Cardiac muscle cell (in vitro differentiated cells and primary cell): ENCODE results near the gene KRT83. TPM values are rescaled to one million over a fixed set of nuclear protein-coding genes. Genes with fewer than 3 reads are reported as not detected.

ENCODE experiments used
- DNase-seq, 2 donors: peaks; one replicate each; pipeline versions ENCODE4 v3.0.0 to v3.0.0-alpha.2; 2010 to 2017; ENCODE audit warnings: low read depth in 1 of 2, low spot score in 1 of 2
- H3K27ac ChIP-seq: fragments of 200-600 bp; sonication (generic); 2 replicates; pipeline ENCODE4 v1.5.1; 2016
- H3K27me3 ChIP-seq: fragments of 200-600 bp; sonication (generic); 2 replicates; pipeline ENCODE4 v1.6.0; 2016; ENCODE audit warnings: control low read depth
- H3K36me3 ChIP-seq: fragments of 200-600 bp; sonication (generic); 2 replicates; pipeline ENCODE4 v1.5.1; 2016; ENCODE audit warnings: control low read depth
- H3K4me1 ChIP-seq: fragments of 200-600 bp; sonication (generic); 2 replicates; pipeline ENCODE4 v1.8.1; 2017; ENCODE audit warnings: low read depth, mild to moderate bottlenecking, mixed run types
- H3K4me3 ChIP-seq: fragments of 200-600 bp; sonication (generic); 2 replicates; pipeline ENCODE4 v1.5.1; 2016; ENCODE audit warnings: mild to moderate bottlenecking
- H3K9me3 ChIP-seq: fragments of 200-600 bp; sonication (generic); 2 replicates; pipeline ENCODE4 v1.5.1; 2017; ENCODE audit warnings: low read depth, mild to moderate bottlenecking, control low read depth
- CTCF ChIP-seq: IDR thresholded peaks from 2 replicates; pipeline ENCODE4 v1.5.1; 2012; ENCODE audit warnings: low read depth, mild to moderate bottlenecking, low read length
- polyA plus RNA-seq: library from polyadenylated mRNA; unstranded; fragments of >200 nt; fragmentation: Nextera tagmentation; extraction: Ambion mirVana; gene quantifications from 2 replicates; pipeline ENCODE4 v1.2.1, GENCODE V29; 2016
- total RNA-seq: library from RNA; depleted of rRNA; stranded (reverse); fragments of >200 nt; gene quantifications from 2 replicates; pipeline ENCODE4 v1.2.3, GENCODE V29; 2016

KRT83 gene
- total and polyA plus RNA-seq, 2 experiments from 2014 or later = not detected

GRCh38 chr12:52356762-52357580 is 35.8 kb upstream of the KRT83 start:
- Histone ChIP-seq H3K27ac (no peak overlapping the region), H3K36me3 (no peaks in the 10 kb centered on the region), H3K27me3 (peaks cover 49% of the 10 kb centered on the region), H3K4me1 (no peaks in the 10 kb centered on the region), H3K9me3 (no peaks in the 10 kb centered on the region), H3K4me3 (no peak overlapping the region)
- no peak for DNase-seq
- no peak for TF ChIP-seq CTCF

DNA sequence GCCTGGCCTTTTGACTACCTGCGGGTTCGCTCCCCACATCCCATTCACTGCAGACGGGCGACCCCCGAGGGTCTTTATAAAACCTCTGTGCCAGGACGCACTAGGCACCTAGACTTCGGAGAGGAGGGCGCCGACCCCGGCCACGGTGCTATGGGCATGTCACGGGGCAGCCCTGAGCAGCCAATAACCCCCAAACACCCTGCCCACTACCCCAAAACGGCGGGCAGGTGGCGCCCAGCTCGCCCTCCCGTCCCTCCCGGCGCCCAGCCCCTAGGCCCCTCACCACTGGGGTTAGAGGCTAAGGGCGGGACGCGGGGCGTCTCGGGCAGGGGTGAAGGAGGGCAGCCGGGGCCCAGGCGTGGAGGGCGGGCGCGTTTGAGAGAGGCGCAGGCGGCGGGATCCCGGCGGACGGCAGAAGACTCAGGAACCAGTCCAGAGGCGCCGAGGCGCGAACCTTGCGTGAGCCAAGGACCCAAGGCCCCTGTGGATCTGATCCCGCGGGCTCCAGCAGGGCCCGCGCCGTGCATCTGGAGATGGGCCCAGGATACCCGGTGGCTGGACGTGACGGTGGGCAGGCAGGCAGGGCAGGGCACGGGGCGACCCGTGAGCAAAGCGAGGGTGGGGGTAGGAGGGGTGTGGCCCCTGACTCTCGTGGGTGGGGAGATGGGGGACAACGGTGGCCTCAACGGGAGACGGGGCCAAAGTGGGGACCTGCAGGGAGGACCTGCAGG is 35.0 kb upstream of the KRT83 start:
- Histone ChIP-seq H3K4me3 (no peak overlapping the region), H3K27ac (no peak overlapping the region), H3K9me3 (no peaks in the 10 kb centered on the region), H3K4me1 (no peaks in the 10 kb centered on the region), H3K36me3 (no peaks in the 10 kb centered on the region), H3K27me3 (peaks cover 57% of the 10 kb centered on the region)
- no peak for TF ChIP-seq CTCF
- no peak for DNase-seq

GRCh38 chr12:52355176-52355575 is 34.0 kb upstream of the KRT83 start:
- Histone ChIP-seq H3K27me3 (peaks cover 62% of the 10 kb centered on the region), H3K9me3 (no peaks in the 10 kb centered on the region)
- no peak for TF ChIP-seq CTCF

GRCh38 chr12:52354200-52354599 is 33.0 kb upstream of the KRT83 start:
- no peaks in the 10 kb centered on the region for H3K9me3 ChIP-seq
- H3K4me3 ChIP-seq = no peak overlapping the region
- TF ChIP-seq CTCF = no peak
- H3K36me3 ChIP-seq = no peaks in the 10 kb centered on the region
- H3K27me3 ChIP-seq = peaks cover 57% of the 10 kb centered on the region
- DNase-seq = no peak
- no peaks in the 10 kb centered on the region for H3K4me1 ChIP-seq
- H3K27ac ChIP-seq = no peak overlapping the region

More at GRCh38 chr12:52355176-52355575, 34.0 kb upstream of the KRT83 start:
- no peaks in the 10 kb centered on the region for H3K36me3 ChIP-seq
- no peaks in the 10 kb centered on the region for H3K4me1 ChIP-seq
- DNase-seq = no peak
- no peak overlapping the region for H3K4me3 ChIP-seq
- H3K27ac ChIP-seq = no peak overlapping the region

- no peak overlapping the region for H3K27ac ChIP-seq
- H3K4me3 ChIP-seq = no peak overlapping the region
- no peak for DNase-seq
- TF ChIP-seq CTCF = no peak
- no peaks in the 10 kb centered on the region for H3K9me3 ChIP-seq
- H3K36me3 ChIP-seq = no peaks in the 10 kb centered on the region
- no peaks in the 10 kb centered on the region for H3K4me1 ChIP-seq
- H3K27me3 ChIP-seq = peaks cover 57% of the 10 kb centered on the region
These were observed 32.6 kb upstream of the KRT83 start for GRCh38 chr12:52353766-52354165.
